IMR-90 (cell line): ENCODE measurements around the gene NCKAP5L. TPM values are rescaled to one million over a fixed set of nuclear protein-coding genes. Genes with fewer than 3 reads are reported as not detected.

Experiments used
- ATAC-seq: fragments of 200-7000 bp; cut with Tn5 transposase; 2 replicates; pipeline ENCODE4 v1.9.1; 2020; ENCODE audit warnings: low read depth, mild to moderate bottlenecking, moderate library complexity
- BruUV-seq: library from RNA; stranded (reverse); fragments of 400-500 nt; replicated peaks from 2 replicates; lab custom pipeline; 2021; lab: Mats Ljungman, UMichigan
- CTCF ChIA-PET: fragments of 300-600 bp; formaldehyde crosslinking; extraction: SDS; loops from one replicate; lab custom pipeline; 2021; ENCODE audit warnings: antibody characterized with exemption; lab: Yijun Ruan, JAX
- POLR2A ChIA-PET: fragments of 300-600 bp; sonication (Branson Sonifier 250); formaldehyde crosslinking; loops from one replicate; lab custom pipeline; 2022; ENCODE audit warnings: antibody characterized with exemption; ENCODE audit not compliant: unreplicated experiment; lab: Charles Lee
- DNase-seq: peaks from one replicate; pipeline ENCODE4 v3.0.0; 2013
- H2AFZ ChIP-seq: replicated peaks from 2 replicates; pipeline ENCODE3; 2013; ENCODE audit warnings: low read length, mild to moderate bottlenecking; ENCODE audit not compliant: poor library complexity
- H2AK5ac ChIP-seq: 2 replicates; pipeline ENCODE4 v1.6.1; 2013; ENCODE audit warnings: low read depth, low read length, inconsistent platforms
- H2AK9ac ChIP-seq: replicated peaks from 2 replicates; pipeline ENCODE3; 2013; ENCODE audit warnings: mild to moderate bottlenecking, low read depth, low read length, moderate library complexity; ENCODE audit not compliant: poor library complexity
- H2BK120ac ChIP-seq: 2 replicates; pipeline ENCODE4 v1.6.1; 2013; ENCODE audit warnings: low read depth, low read length, inconsistent platforms
- H2BK15ac ChIP-seq: 3 replicates; pipeline ENCODE4 v1.6.1; 2013; ENCODE audit warnings: low read depth, low read length, inconsistent platforms
- H2BK20ac ChIP-seq: 2 replicates; pipeline ENCODE4 v1.6.1; 2013; ENCODE audit warnings: low read depth, mild to moderate bottlenecking, inconsistent platforms, low read length, moderate library complexity
- H2BK5ac ChIP-seq: 2 replicates; pipeline ENCODE4 v1.6.1; 2013; ENCODE audit warnings: mild to moderate bottlenecking, low read depth, low read length, inconsistent platforms; ENCODE audit not compliant: poor library complexity, severe bottlenecking
- H3K14ac ChIP-seq: replicated peaks from 2 replicates; pipeline ENCODE4 v1.6.1; 2013; ENCODE audit warnings: low read depth, low read length, inconsistent platforms
- H3K18ac ChIP-seq: 2 replicates; pipeline ENCODE4 v1.6.1; 2013; ENCODE audit warnings: low read depth, low read length, control low read depth
- H3K23ac ChIP-seq: 2 replicates; pipeline ENCODE4 v1.6.1; 2013; ENCODE audit warnings: low read depth, low read length, inconsistent platforms
- H3K27ac ChIP-seq: 2 replicates; pipeline ENCODE4 v1.5.1; 2013; ENCODE audit warnings: mild to moderate bottlenecking, control low read depth, low read length; ENCODE audit not compliant: insufficient read depth
- H3K27me3 ChIP-seq: 2 replicates; pipeline ENCODE4 v1.6.1; 2013; ENCODE audit warnings: low read length; ENCODE audit not compliant: control insufficient read depth, insufficient read depth
- H3K36me3 ChIP-seq: 2 replicates; pipeline ENCODE4 v1.6.1; 2013; ENCODE audit warnings: low read length, mixed read lengths; ENCODE audit not compliant: control insufficient read depth, insufficient read depth
- H3K4ac ChIP-seq: 2 replicates; pipeline ENCODE4 v1.6.1; 2013; ENCODE audit warnings: low read depth, low read length, inconsistent platforms
- H3K4me1 ChIP-seq: 2 replicates; pipeline ENCODE4 v1.6.1; 2013; ENCODE audit warnings: low read length, mixed read lengths; ENCODE audit not compliant: control insufficient read depth, insufficient read depth
- H3K4me2 ChIP-seq: 2 replicates; pipeline ENCODE4 v1.6.1; 2013; ENCODE audit warnings: low read depth, mild to moderate bottlenecking, control low read depth, low read length, moderate library complexity
- H3K4me3 ChIP-seq: 2 replicates; pipeline ENCODE4 v1.5.1; 2013; ENCODE audit warnings: low read depth, mild to moderate bottlenecking, control low read depth, low read length, moderate library complexity; ENCODE audit not compliant: insufficient read depth
- H3K56ac ChIP-seq: 2 replicates; pipeline ENCODE4 v1.6.1; 2013; ENCODE audit warnings: low read length, inconsistent platforms; ENCODE audit not compliant: insufficient read depth; ENCODE audit errors: extremely low read depth
- H3K79me1 ChIP-seq, 2 experiments: 2 replicates each; pipeline ENCODE4 v1.6.1; 2013; ENCODE audit warnings: low read length in 2 of 2, inconsistent platforms in 1 of 2, low read depth in 1 of 2
- H3K9ac ChIP-seq: 2 replicates; pipeline ENCODE4 v1.6.1; 2013; ENCODE audit warnings: low read depth, low read length, control low read depth
- H3K9me1 ChIP-seq: 2 replicates; pipeline ENCODE4 v1.6.1; 2013; ENCODE audit warnings: low read length, inconsistent platforms; ENCODE audit not compliant: insufficient read depth
- H3K9me3 ChIP-seq: 2 replicates; pipeline ENCODE4 v1.6.1; 2013; ENCODE audit warnings: low read length; ENCODE audit not compliant: control insufficient read depth, insufficient read depth
- H4K20me1 ChIP-seq: 2 replicates; pipeline ENCODE4 v1.6.1; 2013; ENCODE audit warnings: low read length, inconsistent platforms; ENCODE audit not compliant: insufficient read depth
- H4K5ac ChIP-seq: 2 replicates; pipeline ENCODE4 v1.6.1; 2013; ENCODE audit warnings: mild to moderate bottlenecking, low read depth, low read length, control low read depth
- H4K8ac ChIP-seq, 2 experiments: 2 replicates each; pipeline ENCODE4 v1.6.1; 2013; ENCODE audit warnings: low read depth in 2 of 2, low read length in 2 of 2, control low read depth in 1 of 2, inconsistent platforms in 1 of 2
- H4K91ac ChIP-seq: 2 replicates; pipeline ENCODE4 v1.6.1; 2013; ENCODE audit warnings: low read depth, low read length, inconsistent platforms; ENCODE audit not compliant: insufficient read depth
- BHLHE40 ChIP-seq: fragments of 150-350 bp; IDR thresholded peaks from 2 replicates; pipeline ENCODE4 v1.6.1; 2016; ENCODE audit warnings: mild to moderate bottlenecking, low read depth, low read length
- CEBPB ChIP-seq: IDR thresholded peaks from 2 replicates; pipeline ENCODE4 v1.6.1; 2012; ENCODE audit warnings: low read depth, low read length, improper control_type of control experiment
- CHD1 ChIP-seq: IDR thresholded peaks from 2 replicates; pipeline ENCODE4 v1.6.1; 2012; ENCODE audit warnings: low read depth, low read length, improper control_type of control experiment
- CTCF ChIP-seq: conservative IDR thresholded peaks from 2 replicates; pipeline ENCODE4 v1.5.1; 2012; ENCODE audit warnings: mild to moderate bottlenecking, low read depth, low read length, improper control_type of control experiment
- ELK1 ChIP-seq: fragments of 150-350 bp; IDR thresholded peaks from 2 replicates; pipeline ENCODE4 v1.6.1; 2016; ENCODE audit warnings: low read depth, mild to moderate bottlenecking, low read length, moderate library complexity, borderline replicate concordance
- FOS ChIP-seq: fragments of 150-350 bp; IDR thresholded peaks from 2 replicates; pipeline ENCODE4 v1.6.1; 2016; ENCODE audit warnings: low read depth, low read length
- MAFK ChIP-seq: IDR thresholded peaks from 2 replicates; pipeline ENCODE4 v1.6.1; 2012; ENCODE audit warnings: low read depth, low read length, improper control_type of control experiment
- MAZ ChIP-seq: IDR thresholded peaks from 2 replicates; pipeline ENCODE4 v1.6.1; 2012; ENCODE audit warnings: low read depth, mild to moderate bottlenecking, low read length, improper control_type of control experiment, moderate library complexity, borderline replicate concordance
- MXI1 ChIP-seq: IDR thresholded peaks from 2 replicates; pipeline ENCODE4 v1.6.1; 2012; ENCODE audit warnings: low read depth, mild to moderate bottlenecking, low read length, moderate library complexity, borderline replicate concordance
- NFE2L2 ChIP-seq: fragments of 150-350 bp; IDR thresholded peaks from 2 replicates; pipeline ENCODE4 v1.6.1; 2016; ENCODE audit warnings: low read depth, mild to moderate bottlenecking, low read length
- POLR2A ChIP-seq: IDR thresholded peaks from 2 replicates; pipeline ENCODE4 v1.6.1; 2012; ENCODE audit warnings: mild to moderate bottlenecking, low read depth, low read length
- RAD21 ChIP-seq: IDR thresholded peaks from 2 replicates; pipeline ENCODE4 v1.6.1; 2012; ENCODE audit warnings: low read length, improper control_type of control experiment
- RCOR1 ChIP-seq: IDR thresholded peaks from 2 replicates; pipeline ENCODE4 v1.6.1; 2012; ENCODE audit warnings: mild to moderate bottlenecking, low read length, improper control_type of control experiment; ENCODE audit not compliant: insufficient replicate concordance
- RFX5 ChIP-seq: IDR thresholded peaks from 2 replicates; pipeline ENCODE4 v1.8.0; 2012; ENCODE audit warnings: low read depth, mild to moderate bottlenecking, low read length, moderate library complexity
- SMC3 ChIP-seq: fragments of 150-350 bp; IDR thresholded peaks from 2 replicates; pipeline ENCODE4 v1.6.1; 2016; ENCODE audit warnings: low read depth, mild to moderate bottlenecking, antibody characterized with exemption, low read length, moderate library complexity
- USF2 ChIP-seq: fragments of 150-350 bp; IDR thresholded peaks from 2 replicates; pipeline ENCODE4 v1.6.1; 2017; ENCODE audit warnings: mild to moderate bottlenecking, antibody characterized with exemption, low read length, low read depth
- WGBS, 2 experiments: methylation state at CpG; one replicate each; pipeline versions ENCODE4 v1.1.5 to v1.1.7; 2013; ENCODE audit warnings: missing lambda C conversion rate in 2 of 2; ENCODE audit not compliant: insufficient read length in 1 of 2; ENCODE audit errors: extremely low coverage in 2 of 2; 5-methylcytosine and 5-hydroxymethylcytosine counted together
- dilution Hi-C: fragments of 300-500 bp; cut with HindIII; formaldehyde crosslinking; loops from one replicate; pipeline ENCODE4 v1.14.3; 2018; ENCODE audit warnings: low sequenced_read_pairs; ENCODE audit not compliant: unreplicated experiment
- in situ Hi-C: fragments of 300-500 bp; cut with MboI; formaldehyde crosslinking; loops from 3 replicates; pipeline ENCODE4 v1.14.3; 2019; ENCODE audit warnings: low sequenced_read_pairs, inconsistent platforms, mixed read lengths
- intact Hi-C: fragments of 100-400 bp; cut with micrococcal nuclease; formaldehyde crosslinking; loops from 2 replicates; pipeline ENCODE4 v1.10.0; 2022
- polyA plus RNA-seq, 3 experiments: library from polyadenylated mRNA; depleted of rRNA; stranded (reverse); fragments of >200 nt; gene quantifications; 2 replicates each; pipeline ENCODE4 v1.2.3, GENCODE V29; 2012; ENCODE audit warnings: low replicate concordance in 1 of 3
- total RNA-seq: library from RNA; depleted of rRNA; stranded (reverse); fragments of >200 nt; gene quantifications from 2 replicates; pipeline ENCODE4 v1.2.3, GENCODE V29; 2012

The NCKAP5L gene
- total and polyA plus RNA-seq, 2 of the 4 experiments (the other 2 are of a cell fraction) = 6.1 to 14.4 TPM

- H3K27me3 ChIP-seq = no peaks in the 10 kb centered on the region
- no peak overlapping the region for H3K4me2 ChIP-seq
- 100% methylated on average over 1 of the region's 9 CpGs; no CpG with 5 or more reads in 1 of the 2 experiments for WGBS, 2 experiments
- no peak overlapping the region for H3K27ac ChIP-seq
- no peak overlapping the region for H3K23ac ChIP-seq
- H3K18ac ChIP-seq = no peak overlapping the region
- no peak overlapping the region for H3K4me3 ChIP-seq
- intact Hi-C loops = no loop called here
- H3K14ac ChIP-seq = no peak overlapping the region
- peaks cover 5% of the 10 kb centered on the region; the same call in 1 of the 2 replicates for H4K20me1 ChIP-seq
- H4K91ac ChIP-seq = no peak overlapping the region
- peak overlapping the region; percentile 45 for H2AK9ac ChIP-seq
- H3K56ac ChIP-seq = no peak overlapping the region
- no peak for DNase-seq
- no peak overlapping the region for H2BK5ac ChIP-seq
- H3K4ac ChIP-seq = no peak overlapping the region
- in situ Hi-C loops = no loop called here
- no peak overlapping the region for H2BK15ac ChIP-seq
- POLR2A ChIA-PET = no interaction called here
- no peak overlapping the region for H2AFZ ChIP-seq
- H2AK5ac ChIP-seq = no peak overlapping the region
- dilution Hi-C loops = no loop called here
- H3K9me1 ChIP-seq = no peaks in the 10 kb centered on the region
- no peak for ATAC-seq
- H3K79me1 ChIP-seq = no peaks in the 10 kb centered on the region
- peaks cover 71% of the 10 kb centered on the region for H3K36me3 ChIP-seq
- no TSS peak for BruUV-seq
- CTCF ChIA-PET = no interaction called here
- no peak overlapping the region for H4K5ac ChIP-seq
- H2BK20ac ChIP-seq = no peak overlapping the region
- no peak overlapping the region for H3K9ac ChIP-seq
- TF ChIP-seq CTCF (no peak), USF2 (no peak), CHD1 (no peak), NFE2L2 (no peak), FOS (no peak), MXI1 (no peak), RCOR1 (no peak), BHLHE40 (no peak), POLR2A (no peak), RFX5 (no peak), MAZ (no peak), MAFK (no peak), CEBPB (no peak), RAD21 (no peak), ELK1 (no peak), SMC3 (no peak)
- H4K8ac ChIP-seq = no peak overlapping the region
- no peaks in the 10 kb centered on the region for H3K9me3 ChIP-seq
- H3K4me1 ChIP-seq = no peaks in the 10 kb centered on the region
- no peak overlapping the region for H2BK120ac ChIP-seq
These were observed 34.6 kb downstream of the NCKAP5L start for GRCh38 chr12:49793620-49794019.
